Activated naive CD8-positive, alpha-beta T cell treated with anti-CD3 and anti-CD28 coated beads, Interleukin-2, amount 50 U/mL, for 16 hours (primary cell): ENCODE measurements around the gene OR5H14.
"Not testable (repeated sequence)": the region's sequence is repeated elsewhere in the genome, so short reads cannot be mapped to it uniquely, and the experiment has no call there.

ENCODE experiments used
- DNase-seq: peaks from one replicate; pipeline ENCODE4 v3.0.0-alpha.2; 2020; ENCODE audit warnings: low read depth, low spot score

OR5H14 gene

DNA sequence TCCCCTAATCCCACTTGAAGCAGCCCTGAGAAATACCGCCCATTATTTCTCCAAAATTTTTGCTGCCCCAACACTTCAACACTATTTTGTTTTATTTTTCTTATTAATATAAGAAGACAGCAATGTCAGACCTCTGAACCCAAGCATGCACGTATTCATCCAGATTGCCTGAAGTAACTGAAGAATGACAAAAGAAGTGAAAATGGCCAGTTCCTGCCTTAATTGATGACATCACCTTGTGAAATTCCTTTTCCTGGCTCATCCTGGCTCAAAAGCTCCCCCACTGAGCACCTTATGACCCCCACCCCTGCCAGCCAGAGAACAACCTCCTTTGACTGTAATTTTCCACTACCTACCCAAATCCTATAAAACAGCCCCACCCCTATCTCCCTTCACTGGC, 49.0 kb downstream of the OR5H14 start:
- DNase-seq, result not testable (repeated sequence)

DNA sequence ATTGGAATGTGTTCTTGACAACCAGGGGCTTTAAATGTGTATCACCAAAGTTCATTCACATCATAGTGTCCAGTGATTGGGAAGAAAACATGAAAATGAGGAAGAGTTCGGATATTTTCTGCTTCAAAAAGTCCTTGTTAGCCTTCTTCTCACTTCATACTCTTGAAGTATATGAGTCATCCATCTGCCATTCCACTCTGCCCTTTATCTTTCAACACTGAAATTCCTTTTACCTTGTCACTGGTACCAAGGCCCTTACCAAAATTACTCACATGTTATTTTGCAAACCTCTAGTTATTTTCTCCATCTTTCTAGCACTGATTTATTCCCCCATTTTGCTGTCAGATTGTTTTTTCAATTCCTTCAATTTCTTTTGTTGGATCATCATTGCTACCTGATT, 51.7 kb downstream of the OR5H14 start:
- DNase-seq, result no peak
